Measurements from ENCODE around the gene PSORS1C1.

Gene PSORS1C1

DNA sequence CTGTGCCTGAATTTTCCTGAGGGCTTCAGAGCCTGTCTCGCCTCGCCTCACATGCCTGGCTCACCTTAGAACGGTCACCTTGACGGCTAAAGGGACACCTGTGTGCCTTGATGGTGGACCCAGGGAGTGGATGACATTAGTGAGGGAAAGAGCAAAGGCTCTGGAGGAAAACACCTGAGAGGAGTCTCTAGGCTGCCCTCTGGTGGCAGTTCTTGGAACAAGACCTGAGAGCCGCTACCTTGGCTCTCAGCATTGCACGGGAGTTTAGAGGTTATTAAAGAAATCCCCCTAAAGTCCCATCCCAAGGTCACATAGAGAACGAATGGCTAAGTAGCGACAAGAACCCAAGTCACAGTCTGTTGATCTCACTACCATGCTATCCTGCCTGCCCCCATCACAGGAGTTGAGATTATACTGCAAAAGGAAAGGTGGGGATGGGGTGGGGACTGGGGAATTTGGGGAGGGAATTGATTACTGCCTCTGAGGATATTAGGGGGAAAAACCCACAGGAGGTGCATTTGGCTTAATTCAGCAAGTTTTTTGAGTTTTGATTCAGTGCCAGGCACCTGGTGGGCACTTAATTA lies 13.6 kb downstream of the PSORS1C1 start:
- no peak for DNase-seq

DNA sequence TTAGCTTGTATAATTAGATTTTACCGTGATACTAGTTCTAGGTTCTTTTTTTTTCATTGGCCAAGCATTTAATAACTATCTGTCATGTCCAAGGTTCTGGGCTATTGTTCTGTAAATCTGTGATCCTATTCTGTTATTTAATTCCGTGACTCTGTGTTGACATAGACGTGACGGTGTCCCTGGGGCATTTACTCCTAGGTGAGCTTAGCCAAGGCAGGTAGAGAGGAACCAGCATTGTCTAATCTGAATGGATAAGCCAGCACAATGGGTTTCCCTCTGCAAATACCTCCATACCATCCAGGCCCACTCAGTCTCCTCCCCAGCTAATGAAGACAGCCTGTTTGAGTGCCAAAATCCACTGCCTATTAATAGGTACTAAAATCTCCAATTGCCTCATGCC lies 14.5 kb downstream of the PSORS1C1 start:
- no peak for DNase-seq

DNA sequence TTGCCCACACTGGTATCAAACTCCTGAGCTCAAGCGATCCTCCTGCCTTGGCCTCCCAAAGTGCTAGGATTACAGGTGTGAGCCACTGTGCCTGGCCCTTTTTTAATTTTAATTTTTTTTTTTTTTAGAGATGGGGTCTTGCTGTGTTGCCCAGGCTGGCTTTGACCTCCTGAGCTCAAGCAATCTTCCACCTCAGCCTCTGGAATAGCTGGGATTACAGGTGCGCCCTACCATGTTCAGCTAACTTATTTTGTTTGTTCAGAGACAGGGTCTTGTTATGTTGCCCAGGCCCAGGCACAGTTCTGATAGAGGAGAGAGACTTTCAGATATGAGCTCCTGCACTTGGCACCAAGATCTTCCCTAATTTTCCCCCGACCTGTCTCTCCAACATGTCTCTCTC lies 16.2 kb downstream of the PSORS1C1 start:
- no peak for DNase-seq

DNA sequence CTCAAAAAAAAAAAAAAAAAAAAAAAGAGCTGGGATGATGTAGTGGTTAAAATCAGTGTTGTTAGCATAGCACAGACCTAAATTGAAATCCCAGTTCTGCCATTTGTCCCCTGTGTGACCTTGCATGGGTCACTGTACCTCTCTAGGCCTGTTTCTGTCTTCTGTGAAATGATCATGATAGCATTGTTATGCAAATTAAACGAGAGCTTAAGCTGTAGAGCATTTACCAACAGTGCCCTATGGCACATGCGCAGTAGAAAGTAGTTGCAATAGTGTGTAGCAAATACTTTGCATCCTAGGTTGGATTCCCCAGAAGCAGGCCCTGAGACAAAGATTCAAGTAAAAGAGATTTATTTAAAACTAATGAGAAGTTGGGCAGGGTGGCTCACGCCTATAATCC lies 17.0 kb downstream of the PSORS1C1 start:
- DNase-seq: no peak

DNA sequence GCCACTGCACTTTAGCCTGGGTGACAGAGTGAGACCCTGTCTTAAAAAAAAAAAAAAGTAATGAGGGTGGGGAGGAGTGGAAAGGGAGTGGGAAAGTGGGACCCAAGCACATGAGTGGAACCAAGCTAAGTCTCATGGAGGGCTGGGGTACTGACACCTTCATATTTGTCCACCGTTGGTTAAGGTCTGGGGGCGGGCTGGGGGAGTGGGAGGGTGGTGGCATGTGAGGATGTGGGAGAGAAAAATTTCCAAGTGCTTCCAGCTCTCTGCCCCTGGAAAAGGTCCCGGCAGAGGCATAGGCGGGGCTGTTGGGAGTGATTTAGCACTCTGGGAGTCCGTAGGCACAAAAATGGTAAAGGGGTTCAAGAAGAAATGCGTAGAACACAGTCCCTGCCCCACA lies 18.2 kb downstream of the PSORS1C1 start:
- no peak for DNase-seq

GRCh38 chr6:31135710-31136109 lies 21.1 kb downstream of the PSORS1C1 start:
- no peak for DNase-seq

- DNase-seq: no peak
These were observed 24.4 kb downstream of the PSORS1C1 start, which contains the start of gene PSORS1C2 for GRCh38 chr6:31138982-31139381. Gene PSORS1C2, minus strand, starts transcription at chr6:31139066. Its CDS starts 40 bp downstream, at chr6:31139026.

- DNase-seq: no peak
These were observed 25.0 kb downstream of the PSORS1C1 start for GRCh38 chr6:31139599-31139998.

DNA sequence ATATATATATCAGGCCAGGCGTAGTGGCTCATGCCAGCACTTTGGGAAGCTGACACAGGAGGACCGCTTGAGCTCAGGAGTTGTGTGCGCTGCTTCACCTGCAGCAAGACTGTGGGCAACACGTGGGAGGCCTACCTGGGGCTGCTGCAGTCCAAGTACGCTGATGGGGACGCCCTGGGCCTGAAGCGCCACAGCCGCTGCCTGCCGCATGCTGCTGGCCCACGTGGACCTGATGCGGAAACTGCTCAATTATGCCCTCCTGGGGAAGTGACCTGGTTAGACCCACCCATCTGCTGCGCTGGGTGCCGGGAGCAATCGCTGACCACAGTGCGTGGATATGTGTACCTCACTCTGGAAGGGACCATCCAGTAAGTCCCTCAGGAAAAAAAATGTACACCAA lies 26.0 kb downstream of the PSORS1C1 start:
- no peak for DNase-seq

GRCh38 chr6:31142361-31142761 lies 27.8 kb downstream of the PSORS1C1 start:
- no peak for DNase-seq

GRCh38 chr6:31143148-31143547 lies 28.5 kb downstream of the PSORS1C1 start:
- DNase-seq: no peak

DNA sequence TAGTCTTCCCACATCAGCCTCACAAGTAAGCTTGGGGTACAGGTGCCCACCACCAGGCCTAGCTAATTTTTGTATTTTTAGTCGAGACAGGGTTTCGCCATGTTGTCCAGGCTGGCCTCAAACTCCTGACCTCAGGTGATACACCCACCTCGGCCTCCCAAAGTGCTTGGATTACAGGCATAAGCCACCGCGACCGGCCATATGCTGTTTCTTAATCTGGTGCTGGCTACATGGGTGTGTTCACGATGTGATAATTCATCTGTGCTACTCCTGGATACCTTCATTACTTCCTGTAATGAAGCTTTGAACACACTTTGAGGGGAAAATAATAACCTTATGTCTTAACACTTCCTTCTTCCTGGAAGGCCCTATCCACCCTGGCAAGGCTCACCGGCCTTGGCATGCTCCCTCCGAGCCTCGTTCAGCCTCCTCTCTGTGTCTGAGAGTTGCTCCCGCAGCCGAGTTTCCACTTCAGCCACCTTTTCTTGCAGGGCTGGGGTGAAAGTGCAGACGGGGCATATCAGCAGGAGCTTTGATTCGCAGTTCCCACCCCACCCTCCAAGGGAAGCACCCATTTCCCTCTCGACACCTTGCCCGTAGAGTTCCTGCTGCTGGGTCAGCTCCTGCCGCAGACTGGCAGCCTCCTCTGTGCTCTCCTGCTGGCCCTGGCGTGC lies 29.8 kb downstream of the PSORS1C1 start:
- DNase-seq: no peak

DNA sequence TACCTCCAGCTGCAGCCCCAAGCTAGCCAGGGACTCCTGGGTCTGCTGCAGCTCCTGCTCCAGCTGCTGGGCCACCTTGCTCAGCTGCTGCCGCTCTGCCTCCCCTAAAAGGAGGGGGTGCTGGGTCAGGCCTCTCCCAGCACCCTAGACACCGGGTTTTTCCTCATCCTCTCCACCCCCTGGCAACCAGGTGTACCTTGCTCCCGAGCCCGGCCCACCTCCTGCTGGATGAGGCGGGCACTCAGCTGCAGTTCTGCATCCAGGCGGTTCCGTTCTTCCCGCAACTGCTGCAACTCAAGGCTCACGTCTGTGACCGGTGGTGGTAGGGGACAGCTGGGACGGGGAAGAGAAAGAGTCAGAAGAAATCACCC lies 30.4 kb downstream of the PSORS1C1 start:
- no peak for DNase-seq

GRCh38 chr6:31145386-31145785 lies 30.8 kb downstream of the PSORS1C1 start:
- DNase-seq: no peak

GRCh38 chr6:31149827-31150447 lies 35.3 kb downstream of the PSORS1C1 start:
- DNase-seq: no peak

DNA sequence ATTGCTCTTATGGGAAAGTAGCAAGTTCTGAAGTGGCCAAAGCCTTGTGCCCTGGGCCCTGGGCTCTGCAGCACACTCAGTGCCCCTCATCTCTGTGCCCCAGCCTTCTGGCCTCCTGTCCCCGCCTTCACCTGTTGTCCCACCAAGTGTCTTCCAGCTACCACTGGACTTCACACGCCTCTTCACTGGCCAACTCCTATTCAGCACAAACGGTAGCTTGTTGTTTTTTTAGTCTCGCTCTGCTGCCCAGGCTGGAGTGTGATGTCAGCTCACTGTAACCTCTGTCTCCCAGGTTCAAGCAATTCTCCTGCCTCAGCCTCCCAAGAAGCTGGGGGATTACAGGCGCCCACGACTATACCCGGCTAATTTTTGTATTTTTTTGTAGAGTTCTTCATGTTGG lies 38.2 kb downstream of the PSORS1C1 start:
- no peak for DNase-seq

DNA sequence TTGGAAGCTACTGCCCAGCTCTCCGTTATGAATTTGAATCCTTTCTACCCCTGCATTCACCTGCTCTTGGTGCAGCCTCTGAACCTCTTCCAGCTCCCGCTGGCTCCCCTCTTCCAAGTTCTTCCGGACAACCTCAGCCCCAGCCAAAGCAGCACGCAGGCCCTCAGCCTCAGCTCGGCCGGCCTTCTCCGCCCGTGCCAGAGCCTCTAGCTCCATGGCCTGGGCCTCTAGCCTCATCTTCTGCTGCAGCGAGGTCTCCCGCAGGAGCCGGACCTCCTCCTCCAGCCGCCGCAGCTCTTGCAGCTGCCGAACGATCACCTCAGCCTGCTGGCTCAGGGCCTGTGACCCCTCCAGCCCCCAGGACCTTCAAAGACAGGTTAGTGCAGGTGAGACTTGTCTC lies 39.8 kb downstream of the PSORS1C1 start:
- no peak for DNase-seq

DNA sequence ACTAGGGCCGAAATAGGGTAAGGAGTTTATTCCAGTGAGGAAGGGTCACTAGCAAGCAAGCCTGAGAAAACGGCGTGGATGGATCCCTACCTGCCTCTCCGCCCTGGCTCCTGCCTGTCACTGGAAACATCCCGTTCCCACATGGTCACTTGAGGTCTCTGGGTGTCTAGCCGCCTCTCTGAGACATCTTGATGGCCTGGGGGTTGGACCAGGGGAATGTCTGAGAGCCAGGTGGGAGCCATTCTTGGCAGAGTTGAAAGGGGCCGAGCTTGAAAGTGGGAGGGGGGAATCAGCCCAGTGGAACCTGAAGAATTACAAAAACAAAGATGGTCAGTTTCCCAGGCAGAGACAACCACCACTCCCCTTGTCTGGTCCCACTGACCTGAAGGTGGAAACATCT lies 42.0 kb downstream of the PSORS1C1 start:
- DNase-seq: no peak

- DNase-seq: no peak
These were observed 43.0 kb downstream of the PSORS1C1 start, which contains the start of gene CCHCR1 for GRCh38 chr6:31157513-31158139. Gene CCHCR1, minus strand, starts transcription at chr6:31157802. Its CDS starts 202 bp downstream, at chr6:31157600.

- peak; percentile 96 for DNase-seq
These were observed 43.7 kb downstream of the PSORS1C1 start, which contains the start of gene TCF19 for GRCh38 chr6:31158140-31158862. Gene TCF19, plus strand, starts transcription at chr6:31158589. Its CDS starts 881 bp downstream, at chr6:31159470.

GRCh38 chr6:31158863-31159855 lies 44.6 kb downstream of the PSORS1C1 start:
- no peak for DNase-seq

All from NCI-H1694 treated with DMSO at 0.1 percent for 48 hours (cell line).